Panc1 (cell line): Measurements from ENCODE around the gene NCAM1.

ENCODE experiments used
- POLR2AphosphoS5 ChIP-seq: IDR thresholded peaks from 2 replicates; pipeline ENCODE4 v1.6.1; 2012; ENCODE audit warnings: mild to moderate bottlenecking, low read depth, low read length, moderate library complexity
- TF ChIP-seq, protein P1 (sequence below): fragments of 450-650 bp; IDR thresholded peaks from 2 replicates; pipeline ENCODE4 v1.5.1; 2017; ENCODE audit warnings: mild to moderate bottlenecking

DNA sequence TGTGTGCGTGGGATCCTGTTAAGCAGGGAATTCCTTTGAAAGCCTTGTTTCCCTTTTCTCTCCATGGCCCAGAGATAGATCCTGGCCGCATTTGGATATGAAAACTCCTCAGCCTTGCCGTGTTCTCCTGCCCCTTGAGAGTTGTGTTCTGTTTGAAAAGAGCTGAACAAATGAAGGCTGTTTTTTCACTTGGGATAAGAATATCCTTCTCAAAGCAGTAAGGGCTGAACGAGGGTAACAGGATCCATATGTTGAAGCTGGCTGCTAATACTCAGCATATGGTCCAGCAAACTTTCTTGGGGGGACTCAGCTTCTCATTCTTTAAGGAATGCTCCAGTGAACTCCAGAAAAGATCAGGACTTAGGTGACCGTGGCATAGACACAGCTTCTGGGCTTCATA, 238.6 kb downstream of the NCAM1 start:
- TF ChIP-seq, protein P1, sequence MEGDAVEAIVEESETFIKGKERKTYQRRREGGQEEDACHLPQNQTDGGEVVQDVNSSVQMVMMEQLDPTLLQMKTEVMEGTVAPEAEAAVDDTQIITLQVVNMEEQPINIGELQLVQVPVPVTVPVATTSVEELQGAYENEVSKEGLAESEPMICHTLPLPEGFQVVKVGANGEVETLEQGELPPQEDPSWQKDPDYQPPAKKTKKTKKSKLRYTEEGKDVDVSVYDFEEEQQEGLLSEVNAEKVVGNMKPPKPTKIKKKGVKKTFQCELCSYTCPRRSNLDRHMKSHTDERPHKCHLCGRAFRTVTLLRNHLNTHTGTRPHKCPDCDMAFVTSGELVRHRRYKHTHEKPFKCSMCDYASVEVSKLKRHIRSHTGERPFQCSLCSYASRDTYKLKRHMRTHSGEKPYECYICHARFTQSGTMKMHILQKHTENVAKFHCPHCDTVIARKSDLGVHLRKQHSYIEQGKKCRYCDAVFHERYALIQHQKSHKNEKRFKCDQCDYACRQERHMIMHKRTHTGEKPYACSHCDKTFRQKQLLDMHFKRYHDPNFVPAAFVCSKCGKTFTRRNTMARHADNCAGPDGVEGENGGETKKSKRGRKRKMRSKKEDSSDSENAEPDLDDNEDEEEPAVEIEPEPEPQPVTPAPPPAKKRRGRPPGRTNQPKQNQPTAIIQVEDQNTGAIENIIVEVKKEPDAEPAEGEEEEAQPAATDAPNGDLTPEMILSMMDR: no peak
- no peak for TF ChIP-seq POLR2AphosphoS5
